Hepatocyte (in vitro differentiated cells): ENCODE measurements around the gene SYT2.

Experiments used
- EZH2 ChIP-seq: fragments of 200-600 bp; sonication (generic); IDR thresholded peaks from 2 replicates; pipeline ENCODE4 v1.6.1; 2016; ENCODE audit warnings: antibody characterized with exemption, mild to moderate bottlenecking, borderline replicate concordance
- EZH2phosphoT487 ChIP-seq: fragments of 200-600 bp; sonication (generic); IDR thresholded peaks from one replicate; pipeline ENCODE4 v1.6.1; 2018; ENCODE audit warnings: antibody characterized with exemption, mild to moderate bottlenecking, low read depth, moderate library complexity; ENCODE audit not compliant: unreplicated experiment, severe bottlenecking

GRCh38 chr1:202680586-202681352 is 29.5 kb downstream of the SYT2 start:
- TF ChIP-seq EZH2: no peak
- no peak for TF ChIP-seq EZH2phosphoT487
